ENCODE data around the gene CFAP54.

DNA sequence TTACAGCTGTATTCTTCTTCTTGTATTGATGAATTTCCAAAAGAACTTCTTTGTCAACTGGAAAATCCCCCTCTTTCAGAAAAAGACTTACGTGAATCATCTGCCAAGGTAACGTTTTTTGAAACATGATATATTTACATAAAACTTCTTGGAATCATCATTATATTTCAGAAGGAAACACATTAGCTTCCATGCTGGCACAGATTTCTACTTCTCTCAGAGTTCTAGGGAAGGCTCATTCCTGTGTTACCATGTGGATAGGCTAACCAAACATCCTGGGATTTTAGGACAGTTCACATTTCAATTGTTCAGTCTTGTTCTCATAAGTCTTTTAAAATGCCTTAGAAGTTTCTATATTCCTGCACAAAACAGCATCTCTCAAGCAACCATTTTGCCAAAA is 297.4 kb downstream of the CFAP54 start:
- TF ChIP-seq POLR2AphosphoS5 (IDR thresholded peaks at IDR 0.05) (no peak), POLR2A (IDR thresholded peaks at IDR 0.05) (no peak), EP300 (IDR thresholded peaks at IDR 0.05) (no peak)
- TF ChIP-seq, protein P1, sequence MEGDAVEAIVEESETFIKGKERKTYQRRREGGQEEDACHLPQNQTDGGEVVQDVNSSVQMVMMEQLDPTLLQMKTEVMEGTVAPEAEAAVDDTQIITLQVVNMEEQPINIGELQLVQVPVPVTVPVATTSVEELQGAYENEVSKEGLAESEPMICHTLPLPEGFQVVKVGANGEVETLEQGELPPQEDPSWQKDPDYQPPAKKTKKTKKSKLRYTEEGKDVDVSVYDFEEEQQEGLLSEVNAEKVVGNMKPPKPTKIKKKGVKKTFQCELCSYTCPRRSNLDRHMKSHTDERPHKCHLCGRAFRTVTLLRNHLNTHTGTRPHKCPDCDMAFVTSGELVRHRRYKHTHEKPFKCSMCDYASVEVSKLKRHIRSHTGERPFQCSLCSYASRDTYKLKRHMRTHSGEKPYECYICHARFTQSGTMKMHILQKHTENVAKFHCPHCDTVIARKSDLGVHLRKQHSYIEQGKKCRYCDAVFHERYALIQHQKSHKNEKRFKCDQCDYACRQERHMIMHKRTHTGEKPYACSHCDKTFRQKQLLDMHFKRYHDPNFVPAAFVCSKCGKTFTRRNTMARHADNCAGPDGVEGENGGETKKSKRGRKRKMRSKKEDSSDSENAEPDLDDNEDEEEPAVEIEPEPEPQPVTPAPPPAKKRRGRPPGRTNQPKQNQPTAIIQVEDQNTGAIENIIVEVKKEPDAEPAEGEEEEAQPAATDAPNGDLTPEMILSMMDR (IDR thresholded peaks at IDR 0.05) = no peak
